K562 (cell line): ENCODE results near the gene ERMN. TPM values are rescaled to one million over a fixed set of nuclear protein-coding genes. Genes with fewer than 3 reads are reported as not detected.

ENCODE experiments used
- BACH1 ChIP-seq: fragments of 200-800 bp; sonication (Bioruptor generic); IDR thresholded peaks from 2 replicates; pipeline ENCODE4 v1.6.1; 2016; ENCODE audit warnings: missing genetic modification characterization, missing compliant biosample characterization
- BRF2 ChIP-seq: IDR thresholded peaks from 3 replicates; pipeline ENCODE4 v1.6.1; 2011; ENCODE audit warnings: borderline replicate concordance, mild to moderate bottlenecking; ENCODE audit not compliant: insufficient read length, insufficient read depth
- CHD2 ChIP-seq: IDR thresholded peaks from 2 replicates; pipeline ENCODE4 v1.6.1; 2011; ENCODE audit warnings: low read depth, low read length
- CREB3 ChIP-seq: fragments of 450-650 bp; conservative IDR thresholded peaks from 2 replicates; pipeline ENCODE4 v1.6.1; 2016; ENCODE audit warnings: missing genetic modification characterization, low read depth, mild to moderate bottlenecking, missing compliant biosample characterization, moderate library complexity
- EGR1 ChIP-seq: fragments of 450-650 bp; conservative IDR thresholded peaks from 2 replicates; pipeline ENCODE4 v1.6.1; 2017; ENCODE audit warnings: mild to moderate bottlenecking
- ETS2 ChIP-seq: IDR thresholded peaks from 2 replicates; pipeline ENCODE4 v1.6.1; 2016; ENCODE audit warnings: borderline replicate concordance, missing genetic modification characterization, mild to moderate bottlenecking, moderate library complexity, missing compliant biosample characterization; ENCODE audit not compliant: poor library complexity, severe bottlenecking
- FOXA3 ChIP-seq, 2 experiments: fragments of 450-650 bp in 1 of 2; sonication (generic) in 1 of 2; formaldehyde crosslinking; IDR thresholded peaks in 1 of 2; conservative IDR thresholded peaks in 1 of 2; 2 replicates each; pipeline versions ENCODE4 v1.4.0 to v1.8.0; 2020 to 2022; ENCODE audit warnings: mild to moderate bottlenecking in 2 of 2, missing genetic modification reagents in 1 of 2
- FUS ChIP-seq: fragments of 200-400 bp; formaldehyde crosslinking; optimal IDR thresholded peaks from 2 replicates; pipeline ENCODE3; 2017; ENCODE audit warnings: low read depth, low read length
- GATA2 ChIP-seq: sonication (generic); formaldehyde crosslinking; IDR thresholded peaks from 2 replicates; pipeline ENCODE4 v1.4.0; 2020; ENCODE audit warnings: mild to moderate bottlenecking, missing genetic modification reagents
- GTF2B ChIP-seq: IDR thresholded peaks from 2 replicates; pipeline ENCODE4 v1.6.1; 2011; ENCODE audit not compliant: insufficient read length; ENCODE audit errors: extremely low read depth
- MAFG ChIP-seq: fragments of 450-650 bp; conservative IDR thresholded peaks from 2 replicates; pipeline ENCODE4 v1.6.1; 2016; ENCODE audit warnings: missing genetic modification characterization, missing compliant biosample characterization
- MLX ChIP-seq, 2 experiments: fragments of 450-650 bp in 1 of 2; sonication (generic) in 1 of 2; formaldehyde crosslinking; conservative IDR thresholded peaks; 2 replicates each; pipeline versions ENCODE4 v1.4.0 to v1.8.1; 2020 to 2022; ENCODE audit warnings: mild to moderate bottlenecking in 1 of 2, missing genetic modification reagents in 1 of 2
- MTF1 ChIP-seq: fragments of 250-450 bp; sonication (Bioruptor Pico); IDR thresholded peaks from 2 replicates; pipeline ENCODE4 v1.9.0; 2021; ENCODE audit warnings: moderate library complexity, mild to moderate bottlenecking, inconsistent platforms, borderline replicate concordance
- RAD51 ChIP-seq: fragments of 450-650 bp; IDR thresholded peaks from 2 replicates; pipeline ENCODE4 v1.7.1; 2016; ENCODE audit warnings: low read depth, mild to moderate bottlenecking, borderline replicate concordance
- TRIM28 ChIP-seq: fragments of 450-650 bp; IDR thresholded peaks from 2 replicates; pipeline ENCODE4 v1.6.1; 2017
- TSHZ1 ChIP-seq: fragments of 250-450 bp; sonication (Bioruptor Pico); IDR thresholded peaks from 2 replicates; pipeline ENCODE4 v1.4.0; 2020; ENCODE audit warnings: mild to moderate bottlenecking, moderate library complexity
- ZBTB8A ChIP-seq: fragments of 450-650 bp; IDR thresholded peaks from 2 replicates; pipeline ENCODE4 v1.6.1; 2018; ENCODE audit warnings: mild to moderate bottlenecking, moderate library complexity; ENCODE audit not compliant: partially characterized antibody
- ZC3H11A ChIP-seq: IDR thresholded peaks from 2 replicates; pipeline ENCODE4 v1.6.1; 2012; ENCODE audit warnings: low read depth, low read length, improper control_type of control experiment
- ZNF311 ChIP-seq: fragments of 250-450 bp; sonication (Bioruptor Pico); IDR thresholded peaks from 2 replicates; pipeline ENCODE4 v1.4.0; 2020; ENCODE audit warnings: mild to moderate bottlenecking, moderate library complexity
- ZNF584 ChIP-seq: fragments of 200-800 bp; sonication (Bioruptor generic); IDR thresholded peaks from 2 replicates; pipeline ENCODE4 v1.6.1; 2016; ENCODE audit warnings: low read depth, mild to moderate bottlenecking, missing genetic modification characterization, missing compliant biosample characterization
- ZNF717 ChIP-seq: fragments of 250-450 bp; sonication (Bioruptor Pico); IDR thresholded peaks from 2 replicates; pipeline ENCODE4 v1.5.0; 2021
- ZNF75A ChIP-seq: fragments of 450-650 bp; formaldehyde crosslinking; IDR thresholded peaks from 2 replicates; pipeline ENCODE4 v1.4.0; 2020; ENCODE audit warnings: mild to moderate bottlenecking
- polyA plus RNA-seq, 8 experiments: library from polyadenylated mRNA; depleted of rRNA in 4 of 8; stranded (reverse) in 5 of 8; unstranded in 3 of 8; fragments of >200 nt; fragmentation: Nextera tagmentation in 2 of 8; fragmentation: Illumina TruSeq in 1 of 8; extraction: Ambion mirVana in 2 of 8; extraction: Trizol in 1 of 8; gene quantifications; 2 replicates each; pipeline versions ENCODE4 v1.2.1 to v1.2.3, GENCODE V29; 2011 to 2014; ENCODE audit warnings: inconsistent platforms in 1 of 8, missing spikeins in 1 of 8
- total RNA-seq, 7 experiments: library from RNA; depleted of rRNA in 6 of 7; stranded (reverse); fragments of >200 nt in 6 of 7; fragmentation: Illumina TruSeq in 2 of 7; extraction: Trizol in 2 of 7; gene quantifications; 2 replicates each; pipeline versions ENCODE4 v1.2.1 to v1.2.3, GENCODE V29; 2011 to 2021; ENCODE audit warnings: low replicate concordance in 1 of 7

The ERMN gene
- total and polyA plus RNA-seq, 9 of the 15 experiments (the other 6 are each of a cell fraction or from before 2014, with no cell fraction given): 0.03 to 0.11 (median 0.05) TPM; not detected in 3

- TF ChIP-seq ZC3H11A (no peak; the same call in 1 of the 2 replicates), EGR1 (peak; percentile 72), GATA2 (CRISPR knock-in tag) (peak; percentile 98), FOXA3 (CRISPR knock-in tag; conservative IDR thresholded peaks at IDR 0.05 in 1 of 2, IDR thresholded peaks at IDR 0.05 in 1 of 2) (peak; percentile 17 to 94; a peak in 2 of 4 replicates), ZNF717 (CRISPR knock-in tag) (0 out of 2 replicates have a peak, but pooled peaks have one; percentile 23), MTF1 (no peak), MAFG (tag) (peak; percentile 80), FUS (no peak), RAD51 (peak; percentile 54; the same call in 1 of the 2 replicates), ZNF584 (CRISPR knock-in tag) (peak; percentile 96), ZNF75A (CRISPR knock-in tag) (peak; percentile 78; the same call in 1 of the 2 replicates), CREB3 (tag) (peak; percentile 83), GTF2B (no peak), BACH1 (peak; percentile 88), ZNF311 (CRISPR knock-in tag) (peak; percentile 87), ZBTB8A (no peak), MLX (CRISPR knock-in tag; conservative IDR thresholded peaks at IDR 0.05) (no peak), TSHZ1 (CRISPR knock-in tag) (no peak), ETS2 (tag) (no peak), CHD2 (no peak), BRF2 (no peak), TRIM28 (peak; percentile 88)
Measured at GRCh38 chr2:157324331-157324843, 1.2 kb downstream of the ERMN start (continued).
